Endothelial cell (in vitro differentiated cells): ENCODE measurements around the gene TGIF2. TPM values are rescaled to one million over a fixed set of nuclear protein-coding genes. Genes with fewer than 3 reads are reported as not detected.

Experiments used
- DNase-seq: peaks from one replicate; pipeline ENCODE4 v3.0.0; 2021; ENCODE audit warnings: low spot score
- H3K27ac Mint-ChIP-seq: one replicate; pipeline ENCODE4 v1.8.0; 2021; ENCODE audit warnings: mixed read lengths, inconsistent platforms; ENCODE audit not compliant: unreplicated experiment
- H3K27me3 Mint-ChIP-seq: one replicate; pipeline ENCODE4 v1.8.0; 2021; ENCODE audit warnings: mild to moderate bottlenecking, moderate library complexity, mixed read lengths, inconsistent platforms; ENCODE audit not compliant: unreplicated experiment
- H3K36me3 Mint-ChIP-seq: one replicate; pipeline ENCODE4 v1.8.0; 2021; ENCODE audit warnings: mild to moderate bottlenecking, low read depth, mixed read lengths, inconsistent platforms; ENCODE audit not compliant: unreplicated experiment
- H3K4me1 Mint-ChIP-seq: one replicate; pipeline ENCODE4 v1.8.0; 2021; ENCODE audit warnings: mild to moderate bottlenecking, mixed read lengths, inconsistent platforms; ENCODE audit not compliant: unreplicated experiment
- H3K4me3 Mint-ChIP-seq: one replicate; pipeline ENCODE4 v1.8.0; 2021; ENCODE audit warnings: mild to moderate bottlenecking, mixed read lengths, inconsistent platforms; ENCODE audit not compliant: unreplicated experiment
- H3K9me3 Mint-ChIP-seq: one replicate; pipeline ENCODE4 v1.8.0; 2021; ENCODE audit warnings: mixed read lengths, inconsistent platforms; ENCODE audit not compliant: unreplicated experiment
- CTCF ChIP-seq: fragments of 200-600 bp; sonication (generic); IDR thresholded peaks from one replicate; pipeline ENCODE4 v1.5.0; 2021; ENCODE audit warnings: antibody characterized with exemption; ENCODE audit not compliant: unreplicated experiment
- total RNA-seq: library from RNA; stranded (reverse); fragmentation: NEBNext Ultra II Directional; extraction: Animal tissue kit (Norgen Biotek cat#: 25700); gene quantifications from one replicate; pipeline ENCODE4 v1.2.1, GENCODE V29; 2021; ENCODE audit not compliant: unreplicated experiment

Gene TGIF2
- total RNA-seq, 1 donor from 2014 or later, result 43.7 TPM

GRCh38 chr20:36540551-36541211, 32.7 kb upstream of the TGIF2 start:
- peak; percentile 26 for DNase-seq
- Mint-ChIP-seq H3K4me1 (peaks cover 18% of the 10 kb centered on the region), H3K27me3 (peaks cover 13% of the 10 kb centered on the region), H3K36me3 (no peaks in the 10 kb centered on the region), H3K27ac (no peak overlapping the region), H3K9me3 (no peaks in the 10 kb centered on the region), H3K4me3 (peak overlapping the region; percentile 72)
- TF ChIP-seq CTCF, result no peak

GRCh38 chr20:36541227-36541767, 32.1 kb upstream of the TGIF2 start, which contains the start of gene MYL9:
Gene MYL9, plus strand, starts transcription at chr20:36541519. Its CDS starts 3,366 bp downstream, at chr20:36544885.
- Mint-ChIP-seq H3K27ac (no peak within 1 kb of the TSS), H3K4me1 (peaks cover 18% of the 10 kb centered on the region)

GRCh38 chr20:36541768-36542488, 31.5 kb upstream of the TGIF2 start:
- H3K9me3 Mint-ChIP-seq, result no peaks in the 10 kb centered on the region
- TF ChIP-seq CTCF, result peak; percentile 53
- peaks cover 18% of the 10 kb centered on the region for H3K4me1 Mint-ChIP-seq
- H3K4me3 Mint-ChIP-seq, result peak overlapping the region; percentile 84
- no peaks in the 10 kb centered on the region for H3K36me3 Mint-ChIP-seq
- peak; percentile 69 for DNase-seq
- H3K27ac Mint-ChIP-seq, result no peak overlapping the region
- peaks cover 17% of the 10 kb centered on the region for H3K27me3 Mint-ChIP-seq

More at GRCh38 chr20:36541227-36541767, 32.1 kb upstream of the TGIF2 start, which contains the start of gene MYL9:
- peak within 1 kb of the TSS; percentile 84 for H3K4me3 Mint-ChIP-seq
- H3K36me3 Mint-ChIP-seq, result no peaks in the 10 kb centered on the region
- H3K9me3 Mint-ChIP-seq, result no peaks in the 10 kb centered on the region
- TF ChIP-seq CTCF, result no peak
- peaks cover 17% of the 10 kb centered on the region for H3K27me3 Mint-ChIP-seq
- DNase-seq, result peak; percentile 69

GRCh38 chr20:36542516-36543183, 30.7 kb upstream of the TGIF2 start:
- TF ChIP-seq CTCF, result no peak
- Mint-ChIP-seq H3K27ac (no peak overlapping the region), H3K4me3 (no peak overlapping the region), H3K36me3 (no peaks in the 10 kb centered on the region), H3K27me3 (peaks cover 17% of the 10 kb centered on the region), H3K4me1 (peaks cover 18% of the 10 kb centered on the region), H3K9me3 (no peaks in the 10 kb centered on the region)
- DNase-seq, result no peak
